Measurements from ENCODE around the gene HLA-A. TPM values are rescaled to one million over a fixed set of nuclear protein-coding genes. Genes with fewer than 3 reads are reported as not detected.
A peak's percentile ranks its signal among the peaks of the same experiment; 100 is the strongest.
"Not testable (repeated sequence)": the region's sequence is repeated elsewhere in the genome, so short reads cannot be mapped to it uniquely, and the experiment has no call there.

HLA-A gene
- total RNA-seq, 1 donor from 2014 or later = 1,482 TPM

GRCh38 chr6:29924287-29924686 lies 18.0 kb upstream of the HLA-A start:
- no peaks in the 10 kb centered on the region for H3K9me3 Mint-ChIP-seq
- H3K27me3 Mint-ChIP-seq (ENCODE audit: insufficient read depth) = peaks cover 16% of the 10 kb centered on the region
- DNase-seq (ENCODE audit: low spot score) = no peak
- intact Hi-C loops (cut with micrococcal nuclease) = loop anchor here (10.0 kb wide), 1 partner anchor 791 kb away; the partner anchor contains the start of gene MDC1
- H3K27ac Mint-ChIP-seq = no peak overlapping the region
- no peak overlapping the region for H3K4me3 Mint-ChIP-seq
- H3K4me1 Mint-ChIP-seq (ENCODE audit: low read depth) = peaks cover 43% of the 10 kb centered on the region
- peaks cover 6% of the 10 kb centered on the region for H3K36me3 Mint-ChIP-seq (ENCODE audit: low read depth)

GRCh38 chr6:29924731-29925130 lies 17.6 kb upstream of the HLA-A start:
- Mint-ChIP-seq H3K27ac (peak overlapping the region; percentile 85), H3K27me3 (ENCODE audit: insufficient read depth) (peaks cover 13% of the 10 kb centered on the region), H3K36me3 (ENCODE audit: low read depth) (peaks cover 10% of the 10 kb centered on the region), H3K4me1 (ENCODE audit: low read depth) (peaks cover 47% of the 10 kb centered on the region), H3K4me3 (peak overlapping the region; percentile 74), H3K9me3 (no peaks in the 10 kb centered on the region)
- peak; percentile 46 for DNase-seq (ENCODE audit: low spot score)
- intact Hi-C loops (cut with micrococcal nuclease) = loop anchor here (1.0 to 10.0 kb wide), 3 partner anchors 36 to 790 kb away; partner anchors contain the start of gene MDC1

GRCh38 chr6:29925321-29925720 lies 17.0 kb upstream of the HLA-A start:
- Mint-ChIP-seq H3K27me3 (ENCODE audit: insufficient read depth) (peaks cover 9% of the 10 kb centered on the region), H3K36me3 (ENCODE audit: low read depth) (peaks cover 15% of the 10 kb centered on the region), H3K27ac (peak overlapping the region; percentile 89), H3K4me3 (peak overlapping the region; percentile 92), H3K4me1 (ENCODE audit: low read depth) (peaks cover 51% of the 10 kb centered on the region), H3K9me3 (no peaks in the 10 kb centered on the region)
- intact Hi-C loops (cut with micrococcal nuclease) = loop anchor here (1.0 to 10.0 kb wide), 3 partner anchors 37 to 789 kb away; partner anchors contain the start of gene MDC1
- no peak for DNase-seq (ENCODE audit: low spot score)

- H3K36me3 Mint-ChIP-seq (ENCODE audit: low read depth) = peaks cover 16% of the 10 kb centered on the region
- DNase-seq (ENCODE audit: low spot score) = peak; percentile 8
These were observed 16.5 kb upstream of the HLA-A start for GRCh38 chr6:29925727-29926412.

GRCh38 chr6:29926413-29927274 lies 15.7 kb upstream of the HLA-A start:
- H3K36me3 Mint-ChIP-seq (ENCODE audit: low read depth) = peaks cover 16% of the 10 kb centered on the region
- H3K4me3 Mint-ChIP-seq = peak overlapping the region; percentile 92
- H3K4me1 Mint-ChIP-seq (ENCODE audit: low read depth) = peaks cover 51% of the 10 kb centered on the region
- H3K27ac Mint-ChIP-seq = peak overlapping the region; percentile 98
- intact Hi-C loops (cut with micrococcal nuclease) = loop anchor here (1.0 to 10.0 kb wide), 7 partner anchors 16 to 788 kb away; partner anchors contain the start of genes HLA-A, MDC1, POLR1H and PPP1R11
- H3K9me3 Mint-ChIP-seq = no peaks in the 10 kb centered on the region
- peak; percentile 79 for DNase-seq (ENCODE audit: low spot score)
- H3K27me3 Mint-ChIP-seq (ENCODE audit: insufficient read depth) = peaks cover 4% of the 10 kb centered on the region

More at GRCh38 chr6:29925727-29926412, 16.5 kb upstream of the HLA-A start:
- no peaks in the 10 kb centered on the region for H3K9me3 Mint-ChIP-seq
- H3K4me1 Mint-ChIP-seq (ENCODE audit: low read depth) = peaks cover 51% of the 10 kb centered on the region
- peaks cover 6% of the 10 kb centered on the region for H3K27me3 Mint-ChIP-seq (ENCODE audit: insufficient read depth)
- intact Hi-C loops (cut with micrococcal nuclease) = loop anchor here (1.0 to 10.0 kb wide), 4 partner anchors 38 to 789 kb away; partner anchors contain the start of genes MDC1 and PPP1R11
- peak overlapping the region; percentile 92 for H3K4me3 Mint-ChIP-seq
- H3K27ac Mint-ChIP-seq = peak overlapping the region; percentile 89

GRCh38 chr6:29927275-29927569 lies 15.1 kb upstream of the HLA-A start:
- Mint-ChIP-seq H3K4me1 (ENCODE audit: low read depth) (peaks cover 51% of the 10 kb centered on the region), H3K27me3 (ENCODE audit: insufficient read depth) (peaks cover 4% of the 10 kb centered on the region), H3K4me3 (peak overlapping the region; percentile 92), H3K27ac (peak overlapping the region; percentile 98), H3K9me3 (no peaks in the 10 kb centered on the region), H3K36me3 (ENCODE audit: low read depth) (peaks cover 16% of the 10 kb centered on the region)
- DNase-seq (ENCODE audit: low spot score) = no peak
- intact Hi-C loops (cut with micrococcal nuclease) = loop anchor here (1.0 to 10.0 kb wide), 7 partner anchors 15 to 788 kb away; partner anchors contain the start of genes HLA-A, MDC1, POLR1H and PPP1R11

- Mint-ChIP-seq H3K27ac (peak overlapping the region; percentile 98), H3K4me1 (ENCODE audit: low read depth) (peaks cover 51% of the 10 kb centered on the region), H3K4me3 (peak overlapping the region; percentile 92), H3K36me3 (ENCODE audit: low read depth) (peaks cover 16% of the 10 kb centered on the region), H3K9me3 (no peaks in the 10 kb centered on the region), H3K27me3 (ENCODE audit: insufficient read depth) (peaks cover 1% of the 10 kb centered on the region)
- DNase-seq (ENCODE audit: low spot score) = no peak
- intact Hi-C loops (cut with micrococcal nuclease) = loop anchor here (1.0 to 10.0 kb wide), 7 partner anchors 14 to 787 kb away; partner anchors contain the start of genes HLA-A, MDC1, POLR1H and PPP1R11
These were observed 14.4 kb upstream of the HLA-A start for GRCh38 chr6:29927841-29928388.

- H3K27me3 Mint-ChIP-seq (ENCODE audit: insufficient read depth); DNase-seq (ENCODE audit: low spot score); H3K27ac Mint-ChIP-seq; H3K4me3 Mint-ChIP-seq; intact Hi-C loops (cut with micrococcal nuclease); H3K9me3 Mint-ChIP-seq: not testable (repeated sequence)
- Mint-ChIP-seq H3K4me1 (ENCODE audit: low read depth) (peaks cover 41% of the 10 kb centered on the region), H3K36me3 (ENCODE audit: low read depth) (peaks cover 16% of the 10 kb centered on the region)
These were observed 12.3 kb upstream of the HLA-A start for GRCh38 chr6:29930047-29930446.

- intact Hi-C loops (cut with micrococcal nuclease) = no loop called here
- H3K4me1 Mint-ChIP-seq (ENCODE audit: low read depth) = peaks cover 17% of the 10 kb centered on the region
These were observed 8.4 kb upstream of the HLA-A start for GRCh38 chr6:29933955-29934354.

GRCh38 chr6:29935273-29935955 lies 6.9 kb upstream of the HLA-A start:
- no peak for DNase-seq (ENCODE audit: low spot score)
- intact Hi-C loops (cut with micrococcal nuclease) = no loop called here
- Mint-ChIP-seq H3K36me3 (ENCODE audit: low read depth) (peaks cover 6% of the 10 kb centered on the region), H3K27me3 (ENCODE audit: insufficient read depth) (peaks cover 2% of the 10 kb centered on the region), H3K9me3 (no peaks in the 10 kb centered on the region), H3K4me3 (no peak overlapping the region), H3K4me1 (ENCODE audit: low read depth) (peaks cover 14% of the 10 kb centered on the region), H3K27ac (no peak overlapping the region)

More at GRCh38 chr6:29933955-29934354, 8.4 kb upstream of the HLA-A start:
- peaks cover 15% of the 10 kb centered on the region for H3K36me3 Mint-ChIP-seq (ENCODE audit: low read depth)
- H3K4me3 Mint-ChIP-seq = no peak overlapping the region
- no peak for DNase-seq (ENCODE audit: low spot score)
- H3K27me3 Mint-ChIP-seq (ENCODE audit: insufficient read depth) = peaks cover 2% of the 10 kb centered on the region
- H3K27ac Mint-ChIP-seq = no peak overlapping the region
- no peaks in the 10 kb centered on the region for H3K9me3 Mint-ChIP-seq

GRCh38 chr6:29938746-29939508 lies 3.4 kb upstream of the HLA-A start:
- intact Hi-C loops (cut with micrococcal nuclease) = no loop called here
- no peaks in the 10 kb centered on the region for H3K9me3 Mint-ChIP-seq
- H3K4me3 Mint-ChIP-seq = no peak overlapping the region
- peaks cover 31% of the 10 kb centered on the region for H3K4me1 Mint-ChIP-seq (ENCODE audit: low read depth)
- peak overlapping the region; percentile 18 for H3K27ac Mint-ChIP-seq
- peaks cover 15% of the 10 kb centered on the region for H3K36me3 Mint-ChIP-seq (ENCODE audit: low read depth)
- H3K27me3 Mint-ChIP-seq (ENCODE audit: insufficient read depth) = peaks cover 2% of the 10 kb centered on the region
- DNase-seq (ENCODE audit: low spot score) = no peak
